PFSK-1 (cell line): ENCODE results near the gene GNB1L.

Experiments
- FOXP2 ChIP-seq: optimal IDR thresholded peaks from 2 replicates; pipeline ENCODE3; 2011; ENCODE audit warnings: borderline replicate concordance, control low read depth, inconsistent platforms; ENCODE audit not compliant: insufficient read depth; ENCODE audit errors: extremely low read length, extremely low read depth
- POLR2AphosphoS5 ChIP-seq: IDR thresholded peaks from 2 replicates; pipeline ENCODE4 v1.6.1; 2012; ENCODE audit warnings: low read depth, mild to moderate bottlenecking, control low read depth, low read length, moderate library complexity
- SIN3A ChIP-seq: IDR thresholded peaks from 2 replicates; pipeline ENCODE4 v1.6.1; 2012; ENCODE audit warnings: mild to moderate bottlenecking, low read length, moderate library complexity, borderline replicate concordance; ENCODE audit not compliant: insufficient read depth
- TAF1 ChIP-seq: IDR thresholded peaks from 2 replicates; pipeline ENCODE4 v1.6.1; 2012; ENCODE audit warnings: low read length, control low read depth, borderline replicate concordance; ENCODE audit not compliant: insufficient read depth

- TF ChIP-seq POLR2AphosphoS5 (no peak), TAF1 (no peak), SIN3A (no peak), FOXP2 (no peak)
Measured at GRCh38 chr22:19902245-19902715, 47.6 kb upstream of the GNB1L start.
